Esophagus muscularis mucosa (tissue), 4 donors: ENCODE measurements around the gene RERE. TPM values are rescaled to one million over a fixed set of nuclear protein-coding genes. Genes with fewer than 3 reads are reported as not detected.
"Not testable (repeated sequence)": the region's sequence is repeated elsewhere in the genome, so short reads cannot be mapped to it uniquely, and the experiment has no call there.

Experiments used
- DNase-seq: peaks from one replicate; pipeline ENCODE4 v3.0.0-alpha.2; 2017; ENCODE audit errors: extremely low spot score
- H3K27ac ChIP-seq, 4 donors: fragments of 200-600 bp; sonication (generic); replicated peaks in 1 of 4; 1 replicate in 3 of 4; 2 replicates in 1 of 4; pipeline ENCODE4 v1.5.1; 2016 to 2019; ENCODE audit warnings: mild to moderate bottlenecking in 1 of 4
- H3K27me3 ChIP-seq, 4 donors: fragments of 200-600 bp; sonication (generic); one replicate each; pipeline versions ENCODE4 v1.5.1 to v1.6.0; 2016 to 2019
- H3K36me3 ChIP-seq, 4 donors: fragments of 200-600 bp; sonication (generic); one replicate each; pipeline ENCODE4 v1.5.1; 2016 to 2019
- H3K4me1 ChIP-seq, 4 donors: fragments of 200-600 bp; sonication (generic); one replicate each; pipeline ENCODE4 v1.5.1; 2016 to 2019
- H3K4me3 ChIP-seq, 4 donors: fragments of 200-600 bp; sonication (generic); 1 replicate in 2 of 4; 2 replicates in 2 of 4; pipeline ENCODE4 v1.5.1; 2016 to 2019; ENCODE audit warnings: mild to moderate bottlenecking in 4 of 4, moderate library complexity in 1 of 4
- H3K9me3 ChIP-seq, 4 donors: fragments of 200-600 bp; sonication (generic); 1 replicate in 3 of 4; 2 replicates in 1 of 4; pipeline ENCODE4 v1.5.1; 2016 to 2019
- EP300 ChIP-seq: sonication (generic); formaldehyde crosslinking; IDR thresholded peaks from one replicate; pipeline ENCODE4 v1.6.1; 2017; ENCODE audit warnings: antibody characterized with exemption
- POLR2A ChIP-seq: fragments of 450-650 bp; IDR thresholded peaks from one replicate; pipeline ENCODE4 v1.6.1; 2017; ENCODE audit warnings: antibody characterized with exemption, moderate library complexity, mild to moderate bottlenecking, low read depth
- POLR2AphosphoS5 ChIP-seq, 2 donors: sonication (generic); formaldehyde crosslinking; IDR thresholded peaks; one replicate each; pipeline ENCODE4 v1.6.1; 2017; ENCODE audit warnings: antibody characterized with exemption in 2 of 2
- WGBS: methylation state at CpG from one replicate; pipeline ENCODE4 v1.1.5; 2018; 5-methylcytosine and 5-hydroxymethylcytosine counted together
- intact Hi-C: fragments of 100-400 bp; cut with DNase I; formaldehyde crosslinking; loops from one replicate; pipeline ENCODE4 v1.15.1; 2023
- total RNA-seq, 4 donors: library from RNA; depleted of rRNA; stranded (reverse); fragments of >200 nt; gene quantifications; one replicate each; pipeline versions ENCODE4 v1.1.0 to v1.2.1, GENCODE V29; 2016
- TF ChIP-seq, protein P1 (sequence below), 3 experiments: fragments of 200-600 bp in 2 of 3; fragments of 450-650 bp in 1 of 3; sonication (generic) in 2 of 3; IDR thresholded peaks; one replicate each; pipeline ENCODE4 v1.5.1; 2017 to 2019; ENCODE audit warnings: antibody characterized with exemption in 3 of 3, mild to moderate bottlenecking in 2 of 3, moderate library complexity in 1 of 3

RERE gene
- total RNA-seq, 4 donors from 2014 or later = 133 to 212 (median 168) TPM

DNA sequence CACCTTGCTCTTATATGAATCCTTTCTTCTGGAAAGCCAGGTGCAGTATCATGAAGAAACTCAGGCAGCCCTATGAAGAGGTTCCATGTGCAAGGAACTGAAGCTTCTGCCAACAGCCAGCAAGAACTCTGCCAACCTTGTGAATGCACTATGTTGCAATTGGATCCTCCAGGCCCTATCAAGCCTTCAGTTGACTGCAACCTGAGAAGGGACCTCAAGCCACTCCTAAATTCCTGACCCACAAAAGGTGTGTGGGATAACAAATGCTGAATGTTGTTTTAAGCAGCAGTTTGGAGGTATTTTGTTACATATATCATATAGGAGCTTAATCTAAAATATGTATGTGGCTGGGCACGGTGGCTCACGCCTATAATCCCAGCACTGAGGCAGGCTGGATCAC, 84.0 kb downstream of the RERE start:
- H3K4me1 ChIP-seq = peaks cover 8 to 11% (median 10%) of the 10 kb centered on the region in 4 donors
- peaks cover 0 to 5% (median 2%) of the 10 kb centered on the region in 4 donors for H3K9me3 ChIP-seq
- DNase-seq = no peak
- H3K4me3 ChIP-seq = no peak overlapping the region
- intact Hi-C loops = no loop called here
- H3K27ac ChIP-seq = no peak overlapping the region
- TF ChIP-seq POLR2AphosphoS5 (IDR thresholded peaks at IDR 0.05) (no peak), EP300 (no peak), POLR2A (no peak)
- TF ChIP-seq, protein P1, sequence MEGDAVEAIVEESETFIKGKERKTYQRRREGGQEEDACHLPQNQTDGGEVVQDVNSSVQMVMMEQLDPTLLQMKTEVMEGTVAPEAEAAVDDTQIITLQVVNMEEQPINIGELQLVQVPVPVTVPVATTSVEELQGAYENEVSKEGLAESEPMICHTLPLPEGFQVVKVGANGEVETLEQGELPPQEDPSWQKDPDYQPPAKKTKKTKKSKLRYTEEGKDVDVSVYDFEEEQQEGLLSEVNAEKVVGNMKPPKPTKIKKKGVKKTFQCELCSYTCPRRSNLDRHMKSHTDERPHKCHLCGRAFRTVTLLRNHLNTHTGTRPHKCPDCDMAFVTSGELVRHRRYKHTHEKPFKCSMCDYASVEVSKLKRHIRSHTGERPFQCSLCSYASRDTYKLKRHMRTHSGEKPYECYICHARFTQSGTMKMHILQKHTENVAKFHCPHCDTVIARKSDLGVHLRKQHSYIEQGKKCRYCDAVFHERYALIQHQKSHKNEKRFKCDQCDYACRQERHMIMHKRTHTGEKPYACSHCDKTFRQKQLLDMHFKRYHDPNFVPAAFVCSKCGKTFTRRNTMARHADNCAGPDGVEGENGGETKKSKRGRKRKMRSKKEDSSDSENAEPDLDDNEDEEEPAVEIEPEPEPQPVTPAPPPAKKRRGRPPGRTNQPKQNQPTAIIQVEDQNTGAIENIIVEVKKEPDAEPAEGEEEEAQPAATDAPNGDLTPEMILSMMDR (IDR thresholded peaks at IDR 0.05) = no peak
- 95% methylated on average over 2 of the region's 2 CpGs for WGBS
- H3K36me3 ChIP-seq = no peaks in the 10 kb centered on the region
- H3K27me3 ChIP-seq = no peaks in the 10 kb centered on the region

DNA sequence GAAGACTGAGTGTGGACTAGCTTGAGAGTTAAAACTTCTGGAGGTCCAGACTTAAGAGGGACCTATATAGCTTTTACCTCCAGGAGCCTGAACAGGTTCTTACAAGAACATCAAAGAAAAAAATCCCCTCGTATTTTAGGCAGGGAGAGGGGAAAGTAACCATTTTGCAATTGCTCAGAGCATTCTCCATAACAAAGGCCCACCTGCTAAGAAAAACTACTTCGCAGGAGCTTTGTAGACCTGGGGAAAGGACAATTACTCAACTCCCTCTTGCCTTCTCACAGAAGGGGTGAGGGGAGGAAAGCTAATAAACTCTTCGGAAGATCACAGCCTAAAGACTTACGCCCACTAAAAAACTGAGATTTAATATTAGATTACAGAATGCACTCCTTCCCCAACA, 86.3 kb downstream of the RERE start:
- DNase-seq = no peak
- intact Hi-C loops = no loop called here
- Histone ChIP-seq H3K9me3 (peaks cover 0 to 5% (median 2%) of the 10 kb centered on the region in 4 donors), H3K4me3 (no peak overlapping the region), H3K4me1 (peaks cover 8 to 26% (median 24%) of the 10 kb centered on the region in 4 donors), H3K27me3 (no peaks in the 10 kb centered on the region), H3K36me3 (no peaks in the 10 kb centered on the region), H3K27ac (no peak overlapping the region)
- TF ChIP-seq, protein P1 (IDR thresholded peaks at IDR 0.05) = no peak
- WGBS = 92% methylated on average over 4 of the region's 4 CpGs

DNA sequence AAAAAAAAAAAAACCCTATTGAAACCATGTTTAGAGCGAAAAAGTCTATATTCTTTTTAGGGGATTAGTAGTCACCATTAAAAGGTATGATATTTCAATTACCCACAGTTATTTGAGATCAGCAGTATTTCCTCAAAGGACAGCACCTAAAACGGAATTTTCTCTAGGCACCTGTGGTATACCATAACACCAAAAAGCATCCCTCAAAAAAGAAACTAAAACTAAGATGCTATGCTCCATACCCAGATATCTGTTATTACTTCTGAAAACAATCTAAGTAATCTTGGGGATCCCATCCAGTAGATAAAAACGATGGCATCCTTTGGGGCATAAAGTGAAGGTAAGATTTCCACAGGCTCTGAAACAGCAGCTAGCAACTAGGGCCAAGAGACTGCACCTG, 89.0 kb downstream of the RERE start:
- H3K4me3 ChIP-seq = no peak overlapping the region
- H3K27ac ChIP-seq = peak overlapping the region in 1 of 4 donors; percentile 1
- WGBS = 76% methylated on average over 3 of the region's 3 CpGs
- peaks cover 4 to 40% (median 36%) of the 10 kb centered on the region in 4 donors for H3K4me1 ChIP-seq
- intact Hi-C loops = loop anchor here (5.0 kb wide), 1 partner anchor 166 kb away; no protein-coding TSS in a partner anchor
- H3K36me3 ChIP-seq = no peaks in the 10 kb centered on the region
- H3K9me3 ChIP-seq = peaks cover 0 to 5% (median 2%) of the 10 kb centered on the region in 4 donors
- no peak for TF ChIP-seq EP300
- TF ChIP-seq POLR2A = no peak
- no peak for TF ChIP-seq POLR2AphosphoS5 (IDR thresholded peaks at IDR 0.05)
- TF ChIP-seq, protein P1 (IDR thresholded peaks at IDR 0.05) = no peak
- no peak for DNase-seq
- no peaks in the 10 kb centered on the region for H3K27me3 ChIP-seq

DNA sequence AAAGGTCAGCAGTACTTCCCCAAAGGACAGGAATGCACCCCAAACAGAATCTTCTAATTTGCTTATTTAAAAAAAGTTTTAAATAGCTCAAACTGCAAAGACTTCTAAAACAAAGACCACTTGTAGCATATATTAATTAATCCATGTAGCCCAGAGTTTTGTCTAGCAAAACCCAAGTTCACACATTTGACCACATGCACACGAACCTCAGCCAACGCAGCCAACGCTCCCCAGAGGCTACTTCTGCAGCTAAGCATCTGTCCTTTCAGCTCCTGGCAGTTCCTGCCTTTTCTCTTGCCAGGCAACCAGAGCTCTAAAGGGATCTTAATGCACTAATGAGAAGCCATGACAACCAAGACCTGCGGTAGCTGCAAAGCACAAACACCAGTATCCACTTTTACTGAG, 89.6 kb downstream of the RERE start:
- 0% methylated on average over 4 of the region's 4 CpGs for WGBS
- no peaks in the 10 kb centered on the region for H3K36me3 ChIP-seq
- H3K27me3 ChIP-seq = no peaks in the 10 kb centered on the region
- H3K4me1 ChIP-seq = peaks cover 4 to 46% (median 43%) of the 10 kb centered on the region in 4 donors
- peaks cover 0 to 5% (median 2%) of the 10 kb centered on the region in 4 donors for H3K9me3 ChIP-seq
- TF ChIP-seq, protein P1 (IDR thresholded peaks at IDR 0.05) = no peak
- TF ChIP-seq POLR2A (no peak), EP300 (no peak), POLR2AphosphoS5 (IDR thresholded peaks at IDR 0.05) (no peak)
- no peak overlapping the region for H3K4me3 ChIP-seq
- peak overlapping the region in 2 of 4 donors; percentile 1 to 22 for H3K27ac ChIP-seq
- DNase-seq = no peak
- intact Hi-C loops = loop anchor here (5.0 kb wide), 1 partner anchor 166 kb away; no protein-coding TSS in a partner anchor

DNA sequence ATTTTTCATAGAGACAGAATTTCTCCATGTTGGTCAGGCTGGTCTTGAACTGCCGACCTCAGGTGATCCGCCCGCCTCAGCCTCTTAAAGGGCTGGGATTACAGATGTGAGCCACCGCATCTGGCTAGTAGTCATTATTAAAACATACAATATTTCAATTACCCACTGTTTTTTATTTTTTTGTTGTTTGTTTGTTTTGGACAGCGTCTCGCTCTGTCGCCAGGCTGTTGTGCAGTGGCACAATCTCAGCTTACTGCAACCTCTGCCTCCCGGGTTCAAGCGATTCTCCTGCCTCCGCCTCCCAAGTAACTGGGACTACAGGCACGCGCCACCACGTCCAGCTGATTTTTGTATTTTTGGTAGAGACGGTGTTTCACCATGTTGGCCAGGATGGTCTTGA, 90.1 kb downstream of the RERE start:
- Histone ChIP-seq H3K27ac (peak overlapping the region in 1 of 4 donors; percentile 38), H3K4me1 (peaks cover 4 to 51% (median 44%) of the 10 kb centered on the region in 4 donors)
- H3K9me3 ChIP-seq, H3K4me3 ChIP-seq, H3K36me3 ChIP-seq, H3K27me3 ChIP-seq, DNase-seq: not testable (repeated sequence)
- intact Hi-C loops = loop anchor here (5.0 kb wide), 1 partner anchor 165 kb away; no protein-coding TSS in a partner anchor
- WGBS = 96% methylated on average over 14 of the region's 14 CpGs
